Measurements from ENCODE around the gene SPECC1. TPM values are rescaled to one million over a fixed set of nuclear protein-coding genes. Genes with fewer than 3 reads are reported as not detected.

SPECC1 gene
- total RNA-seq, 1 donor from 2014 or later, result 7.5 TPM

DNA sequence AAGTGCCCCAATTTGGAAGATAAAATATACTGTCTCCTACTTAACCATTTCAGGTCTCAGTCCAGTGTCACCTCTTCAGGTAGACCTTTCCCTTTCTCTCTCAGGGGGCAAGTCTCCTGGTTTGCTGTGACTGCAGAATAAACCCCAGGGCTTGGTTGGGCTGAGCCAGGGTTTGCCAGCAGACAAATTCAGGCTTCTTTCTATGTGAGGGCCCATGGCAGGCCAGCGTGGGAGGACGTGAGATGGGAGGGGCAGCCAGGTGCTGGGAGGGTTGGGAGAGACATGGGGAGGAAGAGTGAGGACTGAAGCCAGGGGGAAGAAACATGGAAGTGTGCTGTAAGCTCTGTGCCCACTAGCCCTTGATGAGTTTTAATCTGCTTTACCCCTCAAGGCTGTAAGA, 163.2 kb downstream of the SPECC1 start:
- no peaks in the 10 kb centered on the region for H3K4me1 Mint-ChIP-seq
- intact Hi-C loops (cut with micrococcal nuclease), result no loop called here
- no peak for DNase-seq
- H3K27ac Mint-ChIP-seq, result no peak overlapping the region
- ChIA-PET CTCF (no interaction called here), POLR2A (no interaction called here)
- H3K4me3 Mint-ChIP-seq, result no peak overlapping the region
- no peak for ATAC-seq (ENCODE audit: low read depth)
- TF ChIP-seq, protein P1, sequence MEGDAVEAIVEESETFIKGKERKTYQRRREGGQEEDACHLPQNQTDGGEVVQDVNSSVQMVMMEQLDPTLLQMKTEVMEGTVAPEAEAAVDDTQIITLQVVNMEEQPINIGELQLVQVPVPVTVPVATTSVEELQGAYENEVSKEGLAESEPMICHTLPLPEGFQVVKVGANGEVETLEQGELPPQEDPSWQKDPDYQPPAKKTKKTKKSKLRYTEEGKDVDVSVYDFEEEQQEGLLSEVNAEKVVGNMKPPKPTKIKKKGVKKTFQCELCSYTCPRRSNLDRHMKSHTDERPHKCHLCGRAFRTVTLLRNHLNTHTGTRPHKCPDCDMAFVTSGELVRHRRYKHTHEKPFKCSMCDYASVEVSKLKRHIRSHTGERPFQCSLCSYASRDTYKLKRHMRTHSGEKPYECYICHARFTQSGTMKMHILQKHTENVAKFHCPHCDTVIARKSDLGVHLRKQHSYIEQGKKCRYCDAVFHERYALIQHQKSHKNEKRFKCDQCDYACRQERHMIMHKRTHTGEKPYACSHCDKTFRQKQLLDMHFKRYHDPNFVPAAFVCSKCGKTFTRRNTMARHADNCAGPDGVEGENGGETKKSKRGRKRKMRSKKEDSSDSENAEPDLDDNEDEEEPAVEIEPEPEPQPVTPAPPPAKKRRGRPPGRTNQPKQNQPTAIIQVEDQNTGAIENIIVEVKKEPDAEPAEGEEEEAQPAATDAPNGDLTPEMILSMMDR (IDR thresholded peaks at IDR 0.05), result no peak
- no peaks in the 10 kb centered on the region for H3K9me3 Mint-ChIP-seq
- H3K27me3 Mint-ChIP-seq, result no peaks in the 10 kb centered on the region
- H3K36me3 Mint-ChIP-seq (ENCODE audit: low read depth), result no peaks in the 10 kb centered on the region

DNA sequence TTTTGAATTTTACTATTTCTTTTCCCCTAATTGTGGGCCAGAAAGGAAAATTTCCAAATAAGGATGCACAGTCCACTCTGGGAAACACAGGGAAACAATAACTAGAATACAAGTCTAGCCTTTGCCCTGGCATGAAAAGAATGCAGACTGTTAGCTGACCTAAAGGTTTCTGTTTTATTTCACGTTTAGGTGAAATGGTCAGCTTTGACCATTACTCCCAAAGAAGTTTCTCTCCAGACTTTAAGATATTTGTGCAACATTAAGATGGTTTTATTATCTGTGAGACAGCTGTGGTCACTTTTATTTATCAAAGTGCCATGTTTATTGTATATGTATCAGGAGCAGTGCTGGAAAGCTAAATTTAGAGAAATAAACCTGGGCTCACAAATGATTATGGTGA, 163.9 kb downstream of the SPECC1 start:
- no peaks in the 10 kb centered on the region for H3K27me3 Mint-ChIP-seq
- no peak overlapping the region for H3K27ac Mint-ChIP-seq
- no peaks in the 10 kb centered on the region for H3K9me3 Mint-ChIP-seq
- ChIA-PET POLR2A (no interaction called here), CTCF (no interaction called here)
- intact Hi-C loops (cut with micrococcal nuclease), result no loop called here
- TF ChIP-seq, protein P1 (IDR thresholded peaks at IDR 0.05), result no peak
- no peak overlapping the region for H3K4me3 Mint-ChIP-seq
- ATAC-seq (ENCODE audit: low read depth), result no peak
- no peak for DNase-seq
- H3K4me1 Mint-ChIP-seq, result no peaks in the 10 kb centered on the region
- H3K36me3 Mint-ChIP-seq (ENCODE audit: low read depth), result no peaks in the 10 kb centered on the region

DNA sequence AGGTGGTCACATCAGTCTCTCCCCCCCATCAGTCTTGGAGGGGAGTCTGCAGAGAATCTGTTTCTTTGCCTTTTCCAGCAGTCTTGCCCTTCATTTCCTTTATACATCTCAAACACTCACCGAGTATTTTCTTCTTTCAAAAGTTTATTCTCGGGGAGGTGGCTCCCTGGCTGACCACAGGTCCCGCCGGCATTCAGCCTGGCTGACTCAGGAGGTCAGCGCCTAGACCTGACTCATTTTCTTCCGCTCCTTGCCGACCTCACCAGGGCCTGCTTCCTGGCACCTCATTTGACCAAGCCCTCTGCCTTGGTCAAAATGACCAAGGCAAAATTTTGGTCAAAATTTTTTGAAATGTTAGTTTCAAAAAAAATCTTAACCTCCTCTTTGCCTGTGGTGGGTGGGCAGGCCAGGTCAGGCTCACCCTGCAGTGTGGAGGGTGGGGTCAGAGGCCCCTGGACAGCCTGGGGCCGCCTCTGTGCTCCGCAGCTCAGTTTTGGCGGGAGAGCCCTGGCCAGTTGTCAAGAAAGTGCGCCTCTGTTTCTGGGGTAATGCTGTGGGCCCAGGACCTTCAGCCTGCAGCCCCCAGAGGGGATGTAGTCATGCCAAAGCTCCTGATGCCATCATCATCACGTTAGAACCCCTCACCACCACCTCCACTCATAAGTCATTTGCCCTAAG, 165.6 kb downstream of the SPECC1 start:
- ChIA-PET POLR2A (interaction anchor here (0.9 kb wide), 1 partner anchor 19 kb away, joined by 3 read pairs; no protein-coding TSS in a partner anchor), CTCF (no interaction called here)
- ATAC-seq (ENCODE audit: low read depth) (no peak), DNase-seq (no peak)
- Mint-ChIP-seq H3K4me1 (no peaks in the 10 kb centered on the region), H3K36me3 (ENCODE audit: low read depth) (no peaks in the 10 kb centered on the region), H3K4me3 (no peak overlapping the region), H3K27ac (no peak overlapping the region), H3K27me3 (no peaks in the 10 kb centered on the region), H3K9me3 (no peaks in the 10 kb centered on the region)
- intact Hi-C loops (cut with micrococcal nuclease), result no loop called here
- TF ChIP-seq, protein P1 (IDR thresholded peaks at IDR 0.05), result no peak

DNA sequence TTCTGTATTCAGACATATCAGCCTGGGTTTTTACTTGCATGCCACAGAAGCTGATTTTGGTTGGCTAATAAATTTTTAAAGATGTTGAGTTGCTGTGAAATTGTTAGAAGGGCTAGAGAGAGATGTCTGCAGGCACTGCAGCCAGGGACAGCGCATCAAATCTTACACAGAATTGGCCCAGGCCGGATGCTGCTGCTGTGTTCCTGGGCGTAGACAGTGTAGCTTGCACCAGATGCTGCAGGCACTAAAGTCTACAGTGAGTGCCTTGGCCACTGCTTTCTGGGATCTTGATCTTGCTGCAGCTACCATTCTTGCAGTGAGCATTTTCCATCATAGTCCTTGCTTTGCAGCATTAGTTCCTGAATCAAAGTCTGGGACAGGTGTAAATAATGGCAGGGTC, 169.9 kb downstream of the SPECC1 start:
- no peaks in the 10 kb centered on the region for H3K27me3 Mint-ChIP-seq
- CTCF ChIA-PET, result interaction anchor here (1.2 kb wide), 1 partner anchor 16 kb away, joined by 3 read pairs; no protein-coding TSS in a partner anchor

DNA sequence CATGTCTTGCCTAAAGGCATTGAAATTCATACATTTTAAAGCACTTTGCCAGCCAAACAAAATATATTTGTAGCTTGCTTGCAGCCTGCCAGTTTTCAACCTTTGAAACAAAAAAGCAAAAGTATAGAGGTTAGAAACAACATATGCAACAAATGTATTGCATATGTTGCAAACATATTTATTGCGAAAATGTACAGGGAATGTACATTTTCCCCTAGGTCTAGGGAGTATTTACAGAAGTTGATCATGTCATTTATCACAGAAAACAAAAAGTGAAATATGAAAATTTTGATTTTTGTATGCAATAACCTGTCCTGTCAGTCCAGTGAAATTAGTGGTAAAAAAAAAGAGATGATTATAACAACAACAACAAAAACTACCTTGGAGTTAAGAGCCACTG, 171.5 kb downstream of the SPECC1 start:
- H3K27me3 Mint-ChIP-seq, result no peaks in the 10 kb centered on the region
- POLR2A ChIA-PET, result no interaction called here
- H3K4me3 Mint-ChIP-seq, result no peak overlapping the region
- H3K27ac Mint-ChIP-seq, result no peak overlapping the region
- no peaks in the 10 kb centered on the region for H3K36me3 Mint-ChIP-seq (ENCODE audit: low read depth)
- CTCF ChIA-PET, result no interaction called here
- DNase-seq (no peak), ATAC-seq (ENCODE audit: low read depth) (no peak)
- no peaks in the 10 kb centered on the region for H3K4me1 Mint-ChIP-seq
- intact Hi-C loops (cut with micrococcal nuclease), result no loop called here
- no peaks in the 10 kb centered on the region for H3K9me3 Mint-ChIP-seq
- TF ChIP-seq, protein P1 (IDR thresholded peaks at IDR 0.05), result no peak

More for the DNA sequence above, 169.9 kb downstream of the SPECC1 start:
- no peak overlapping the region for H3K4me3 Mint-ChIP-seq
- no peaks in the 10 kb centered on the region for H3K9me3 Mint-ChIP-seq
- no peaks in the 10 kb centered on the region for H3K4me1 Mint-ChIP-seq
- POLR2A ChIA-PET, result no interaction called here
- TF ChIP-seq, protein P1 (IDR thresholded peaks at IDR 0.05), result no peak
- no peak overlapping the region for H3K27ac Mint-ChIP-seq
- intact Hi-C loops (cut with micrococcal nuclease), result no loop called here
- DNase-seq (no peak), ATAC-seq (ENCODE audit: low read depth) (no peak)
- no peaks in the 10 kb centered on the region for H3K36me3 Mint-ChIP-seq (ENCODE audit: low read depth)

Data from activated B cell treated with CpG ODN at 0.5 μM for 24 hours (primary cell).